K562 (cell line): ENCODE measurements around the gene BAK1. TPM values are rescaled to one million over a fixed set of nuclear protein-coding genes. Genes with fewer than 3 reads are reported as not detected.

Experiments used
- DEAF1 ChIP-seq: fragments of 450-650 bp; formaldehyde crosslinking; IDR thresholded peaks from 2 replicates; pipeline ENCODE4 v1.4.0; 2020; ENCODE audit warnings: mild to moderate bottlenecking, moderate library complexity
- ETS1 ChIP-seq: conservative IDR thresholded peaks from 2 replicates; pipeline ENCODE4 v1.6.1; 2011; ENCODE audit warnings: low read depth, mild to moderate bottlenecking, low read length; ENCODE audit not compliant: control insufficient read depth
- ETV1 ChIP-seq: fragments of 450-650 bp; conservative IDR thresholded peaks from 2 replicates; pipeline ENCODE4 v1.6.1; 2016; ENCODE audit warnings: missing genetic modification characterization, control low read depth, low read depth, missing compliant biosample characterization
- ILF3 ChIP-seq: fragments of 450-650 bp; IDR thresholded peaks from 2 replicates; pipeline ENCODE4 v1.6.1; 2018; ENCODE audit warnings: antibody characterized with exemption, mild to moderate bottlenecking, moderate library complexity, borderline replicate concordance
- ILK ChIP-seq: fragments of 450-650 bp; IDR thresholded peaks from 2 replicates; pipeline ENCODE4 v1.6.1; 2016; ENCODE audit warnings: missing genetic modification characterization, low read depth, mild to moderate bottlenecking, missing compliant biosample characterization, moderate library complexity, borderline replicate concordance
- L3MBTL2 ChIP-seq: fragments of 450-650 bp; IDR thresholded peaks from 2 replicates; pipeline ENCODE4 v1.6.1; 2016; ENCODE audit warnings: mild to moderate bottlenecking, moderate library complexity
- LEF1 ChIP-seq: fragments of 450-650 bp; IDR thresholded peaks from 2 replicates; pipeline ENCODE4 v1.6.1; 2016; ENCODE audit warnings: mild to moderate bottlenecking
- MNT ChIP-seq, 2 experiments: fragments of 450-650 bp; conservative IDR thresholded peaks; 2 replicates each; pipeline ENCODE4 v1.6.1; 2017; ENCODE audit warnings: mild to moderate bottlenecking in 2 of 2, moderate library complexity in 2 of 2
- MTA1 ChIP-seq: fragments of 450-650 bp; IDR thresholded peaks from 2 replicates; pipeline ENCODE4 v1.6.1; 2017; ENCODE audit warnings: borderline replicate concordance
- NFYB ChIP-seq: IDR thresholded peaks from 2 replicates; pipeline ENCODE4 v1.6.1; 2011; ENCODE audit warnings: mild to moderate bottlenecking, moderate library complexity; ENCODE audit not compliant: insufficient read length; ENCODE audit errors: extremely low read depth
- NRF1 ChIP-seq, 2 experiments: fragments of 450-650 bp; IDR thresholded peaks in 1 of 2; conservative IDR thresholded peaks in 1 of 2; 2 replicates each; pipeline ENCODE4 v1.6.1; 2014; ENCODE audit warnings: mild to moderate bottlenecking in 2 of 2
- SRSF1 ChIP-seq: fragments of 200-400 bp; formaldehyde crosslinking; IDR thresholded peaks from 2 replicates; pipeline ENCODE4 v1.6.1; 2017; ENCODE audit warnings: mild to moderate bottlenecking, low read depth, low read length, moderate library complexity
- TEAD4 ChIP-seq, 2 experiments: sonication (generic) in 1 of 2; formaldehyde crosslinking in 1 of 2; IDR thresholded peaks; 2 replicates each; pipeline versions ENCODE4 v1.6.1 to v1.8.0; 2012 to 2022; ENCODE audit warnings: borderline replicate concordance in 1 of 2, inconsistent platforms in 1 of 2, low read length in 1 of 2, mild to moderate bottlenecking in 1 of 2, missing genetic modification reagents in 1 of 2
- UBTF ChIP-seq, 2 experiments: IDR thresholded peaks; 2 replicates each; pipeline ENCODE4 v1.6.1; 2012; ENCODE audit warnings: improper control_type of control experiment in 2 of 2, low read depth in 2 of 2, low read length in 2 of 2, borderline replicate concordance in 1 of 2
- ZBTB1 ChIP-seq: sonication (generic); formaldehyde crosslinking; IDR thresholded peaks from 2 replicates; pipeline ENCODE4 v1.8.1; 2023; ENCODE audit warnings: missing genetic modification reagents, low read depth, mild to moderate bottlenecking, borderline replicate concordance
- ZBTB7A ChIP-seq: IDR thresholded peaks from 2 replicates; pipeline ENCODE4 v1.6.1; 2011; ENCODE audit warnings: low read depth, mild to moderate bottlenecking, low read length, moderate library complexity, borderline replicate concordance; ENCODE audit not compliant: control insufficient read depth
- ZFP1 ChIP-seq: fragments of 450-650 bp; formaldehyde crosslinking; IDR thresholded peaks from 2 replicates; pipeline ENCODE4 v1.4.0; 2020; ENCODE audit warnings: mild to moderate bottlenecking, mixed read lengths
- ZNF347 ChIP-seq: fragments of 450-650 bp; formaldehyde crosslinking; IDR thresholded peaks from 2 replicates; pipeline ENCODE4 v1.4.0; 2020; ENCODE audit warnings: low read depth, mild to moderate bottlenecking, moderate library complexity
- ZNF583 ChIP-seq: fragments of 250-450 bp; sonication (Bioruptor Pico); IDR thresholded peaks from 2 replicates; pipeline ENCODE4 v1.4.0; 2020
- polyA plus RNA-seq, 8 experiments: library from polyadenylated mRNA; depleted of rRNA in 4 of 8; stranded (reverse) in 5 of 8; unstranded in 3 of 8; fragments of >200 nt; fragmentation: Nextera tagmentation in 2 of 8; fragmentation: Illumina TruSeq in 1 of 8; extraction: Ambion mirVana in 2 of 8; extraction: Trizol in 1 of 8; gene quantifications; 2 replicates each; pipeline versions ENCODE4 v1.2.1 to v1.2.3, GENCODE V29; 2011 to 2014; ENCODE audit warnings: inconsistent platforms in 1 of 8, missing spikeins in 1 of 8
- total RNA-seq, 7 experiments: library from RNA; depleted of rRNA in 6 of 7; stranded (reverse); fragments of >200 nt in 6 of 7; fragmentation: Illumina TruSeq in 2 of 7; extraction: Trizol in 2 of 7; gene quantifications; 2 replicates each; pipeline versions ENCODE4 v1.2.1 to v1.2.3, GENCODE V29; 2011 to 2021; ENCODE audit warnings: low replicate concordance in 1 of 7

Gene BAK1
- total and polyA plus RNA-seq, 9 of the 15 experiments (the other 6 are each of a cell fraction or from before 2014, with no cell fraction given): 5.4 to 30.7 (median 18.9) TPM

GRCh38 chr6:33579828-33580714 lies at the start of gene BAK1 (continued):
- TF ChIP-seq ILF3: no peak
- TF ChIP-seq LEF1: 0 out of 2 replicates have a peak, but pooled peaks have one; percentile 35
- no peak for TF ChIP-seq ZNF347
- TF ChIP-seq NFYB: peak; percentile 77
- TF ChIP-seq L3MBTL2: peak; percentile 78
- TF ChIP-seq ETV1: peak; percentile 96
- no peak for TF ChIP-seq ZFP1 (CRISPR knock-in tag)
- TF ChIP-seq DEAF1 (CRISPR knock-in tag): peak; percentile 20; the same call in 1 of the 2 replicates
- TF ChIP-seq ETS1: peak; percentile 37; the same call in 1 of the 2 replicates
- TF ChIP-seq ZBTB7A: peak; percentile 74
- TF ChIP-seq MNT (conservative IDR thresholded peaks at IDR 0.05): peak in 1 of 2 experiments; percentile 71; a peak in 2 of 4 replicates
- no peak for TF ChIP-seq UBTF (IDR thresholded peaks at IDR 0.05; ENCODE audit: borderline replicate concordance in 1 of 2, low read depth in 2 of 2, low read length in 2 of 2)
- TF ChIP-seq ZBTB1 (CRISPR knock-in tag): peak; percentile 31; the same call in 1 of the 2 replicates
- TF ChIP-seq ILK (tag): no peak
- no peak for TF ChIP-seq ZNF583 (CRISPR knock-in tag)
- peak; percentile 71 to 76 for TF ChIP-seq NRF1 (conservative IDR thresholded peaks at IDR 0.05 in 1 of 2, IDR thresholded peaks at IDR 0.05 in 1 of 2)
- TF ChIP-seq MTA1: peak; percentile 15; the same call in 1 of the 2 replicates
- 0 out of 2 replicates have a peak, but pooled peaks have one; percentile 16 for TF ChIP-seq TEAD4 (IDR thresholded peaks at IDR 0.05; ENCODE audit: low read length)
- TF ChIP-seq TEAD4 (CRISPR knock-in tag; IDR thresholded peaks at IDR 0.05; ENCODE audit: borderline replicate concordance): no peak
- TF ChIP-seq SRSF1: no peak
